AG08395 (cell line): Measurements from ENCODE around the gene PTPRN2.

Experiments used
- DNase-seq: peaks from one replicate; pipeline ENCODE4 v3.0.0; 2012; ENCODE audit warnings: mixed read lengths, low spot score

The PTPRN2 gene

DNA sequence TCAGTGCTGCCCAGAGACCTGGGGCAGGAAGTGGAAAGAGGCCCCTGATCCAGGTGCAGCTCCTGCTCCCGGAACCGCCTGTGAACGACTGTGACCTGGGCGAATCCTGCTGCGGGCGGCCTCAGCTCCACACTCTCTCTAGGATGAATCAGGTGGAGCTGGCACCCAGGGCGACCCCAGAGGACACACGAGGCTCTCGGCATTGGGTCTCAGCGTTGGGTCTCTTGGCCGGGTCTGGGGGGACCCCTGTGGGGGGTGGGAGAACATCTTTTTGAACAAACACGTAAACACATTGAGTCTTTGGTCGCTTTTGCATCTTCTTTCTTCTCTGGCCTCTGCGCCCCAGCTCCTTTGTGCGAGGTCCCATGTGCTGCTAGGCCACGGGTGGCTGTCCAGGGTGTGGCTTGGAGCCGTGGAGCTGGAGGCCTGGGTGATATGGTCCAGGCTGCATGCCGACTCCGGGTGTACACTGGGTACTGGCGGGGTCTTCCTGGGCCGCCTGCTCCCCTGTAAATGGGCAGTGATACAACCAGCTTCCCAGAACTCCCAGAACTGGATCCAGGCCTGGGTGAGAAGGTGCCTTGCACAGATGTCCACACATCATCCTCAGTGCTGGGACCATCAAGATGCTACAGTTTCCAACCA lies 815.0 kb downstream of the PTPRN2 start:
- no peak for DNase-seq

DNA sequence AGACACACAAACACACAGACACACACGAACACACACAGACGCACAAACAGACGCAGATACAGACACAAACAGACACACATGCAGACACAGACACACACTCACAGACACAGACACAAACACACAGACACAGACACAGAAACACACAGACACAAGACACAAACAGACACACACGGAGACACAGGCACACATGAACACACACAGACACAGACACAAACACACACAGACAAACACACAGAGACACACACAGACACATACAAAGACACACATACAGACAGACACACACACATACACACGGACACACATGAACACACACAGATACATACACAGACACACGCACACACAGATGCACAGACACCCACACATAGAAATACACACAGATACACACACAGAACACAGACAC lies 815.9 kb downstream of the PTPRN2 start:
- DNase-seq: no peak

DNA sequence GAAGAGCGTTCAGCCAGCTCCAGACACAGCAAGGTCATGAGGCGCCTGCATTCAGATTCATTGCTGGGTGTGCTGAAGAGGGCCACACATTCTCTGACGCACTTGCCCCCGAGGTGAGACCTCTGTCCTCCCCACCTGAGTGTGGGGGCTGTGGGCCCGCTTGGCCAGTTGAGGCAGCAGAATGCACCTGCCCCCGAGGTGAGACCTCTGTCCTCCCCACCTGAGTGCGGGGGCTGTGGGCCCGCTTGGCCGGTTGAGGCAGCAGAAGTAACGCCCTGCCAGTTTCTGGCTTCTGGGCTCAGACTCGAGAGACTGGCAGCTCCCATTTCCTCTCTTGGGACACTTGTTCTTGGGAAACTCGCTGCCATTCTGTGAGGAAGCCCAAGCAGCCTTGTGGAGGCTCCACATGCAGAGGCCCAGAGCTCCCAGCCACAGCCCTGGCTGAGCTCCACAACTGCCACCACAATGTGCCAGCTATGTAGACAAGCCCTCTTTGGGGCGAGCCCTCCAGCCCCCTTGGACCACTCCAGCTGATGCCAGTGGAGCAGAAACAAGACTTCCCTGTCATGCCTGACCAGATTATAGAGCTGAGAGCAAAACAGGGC lies 816.8 kb downstream of the PTPRN2 start:
- no peak for DNase-seq

DNA sequence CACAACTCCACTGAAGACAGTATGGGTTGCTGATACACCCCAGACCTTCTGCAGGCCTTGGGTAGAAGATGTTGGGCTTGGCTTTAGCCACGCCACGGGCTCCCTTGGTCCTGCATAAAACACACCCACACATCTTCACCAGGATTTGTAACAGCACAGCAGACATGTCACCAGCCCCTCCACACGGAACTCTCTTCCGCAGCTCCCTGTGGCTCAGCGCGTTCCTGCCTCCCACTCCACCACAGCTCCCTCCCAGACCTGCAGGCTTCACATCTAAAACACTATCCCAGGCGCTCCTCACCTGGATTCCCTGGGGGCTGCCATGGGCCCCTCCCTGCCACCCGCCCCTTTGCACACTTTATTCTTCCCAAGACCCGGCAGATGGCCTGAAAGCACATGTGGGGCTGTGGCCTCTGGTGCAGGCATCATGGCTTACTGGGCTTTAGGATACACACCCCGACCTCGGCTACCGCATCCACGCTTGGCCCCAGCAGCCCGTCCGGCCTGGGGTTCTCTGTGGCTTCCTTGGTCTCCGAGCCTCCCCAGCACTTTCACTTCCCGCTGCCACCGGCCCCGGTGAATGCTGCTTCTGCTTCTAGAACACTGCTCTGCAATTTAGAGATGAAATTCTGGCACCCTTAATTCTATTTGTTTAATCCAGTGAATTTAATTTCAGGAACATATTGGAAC lies 818.0 kb downstream of the PTPRN2 start:
- DNase-seq: no peak

DNA sequence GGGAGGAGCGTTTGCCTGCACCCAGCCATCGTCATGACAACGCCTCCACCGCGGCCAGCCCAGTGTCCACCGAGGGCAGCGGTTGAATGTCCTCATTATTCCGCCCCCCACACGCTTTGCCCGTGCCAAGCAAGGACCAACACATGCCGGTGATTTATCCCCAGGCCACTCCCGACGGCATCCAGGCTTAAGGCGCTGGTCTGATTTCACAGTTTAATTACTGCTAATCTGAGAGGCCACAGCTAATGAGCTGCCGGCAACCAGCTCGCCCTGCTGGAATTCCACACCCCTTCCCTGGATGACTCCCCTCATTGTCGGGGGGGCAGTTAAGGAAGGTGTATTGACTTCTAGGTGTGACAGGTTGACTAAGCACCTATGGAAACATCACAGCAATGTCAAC lies 818.5 kb downstream of the PTPRN2 start:
- no peak for DNase-seq

DNA sequence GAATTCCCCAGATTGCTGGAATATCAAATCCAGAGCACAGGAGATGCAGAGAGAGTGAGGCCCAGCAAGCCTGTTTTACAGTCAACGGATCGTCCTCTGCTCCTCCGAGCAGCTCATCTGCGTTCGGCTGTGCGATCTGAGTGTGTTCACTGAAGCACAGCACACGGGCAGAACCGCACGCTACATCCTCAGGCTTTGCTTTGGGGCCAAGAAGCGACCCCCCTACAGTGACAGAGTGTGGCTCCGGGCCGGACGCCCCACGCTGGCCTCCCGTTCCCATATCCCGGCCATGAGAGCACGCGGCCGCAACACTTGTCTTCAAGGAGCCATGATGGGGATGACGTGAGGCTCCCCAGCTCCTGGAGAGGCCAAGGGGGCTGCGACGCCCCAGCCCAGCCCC lies 819.4 kb downstream of the PTPRN2 start:
- no peak for DNase-seq

DNA sequence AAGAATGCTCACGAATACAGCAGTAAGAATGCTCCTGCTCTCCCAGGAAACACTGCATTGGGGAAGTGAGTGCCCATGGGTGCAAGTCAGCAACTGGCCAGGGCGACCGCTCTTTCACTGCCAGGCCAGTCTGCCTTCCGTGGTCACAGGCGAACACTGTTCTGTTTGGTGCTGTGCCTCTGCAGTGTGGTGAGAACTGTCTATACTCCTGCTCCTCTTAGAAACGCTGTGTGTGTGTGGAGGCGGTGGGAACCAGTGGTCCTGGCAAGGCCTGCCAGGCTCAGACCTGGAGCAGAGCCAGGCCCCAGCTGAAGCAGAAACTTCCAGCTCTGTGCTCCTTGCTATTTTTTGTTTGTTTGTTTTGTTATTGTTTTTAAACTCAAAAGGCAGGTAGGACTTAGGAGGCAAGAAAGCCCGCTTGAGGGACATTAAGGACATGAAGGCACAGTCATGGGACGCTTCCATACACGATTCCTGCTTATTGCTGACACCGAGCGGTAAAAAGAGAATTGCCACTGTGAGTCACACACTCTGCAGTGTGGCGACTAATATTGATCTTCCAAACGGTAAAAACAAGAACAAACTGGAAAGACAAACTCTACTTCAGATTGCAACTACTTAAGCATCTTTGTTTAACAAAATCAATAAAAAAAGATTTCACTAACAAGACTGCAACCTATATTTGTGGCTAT lies 820.0 kb downstream of the PTPRN2 start:
- DNase-seq: no peak

DNA sequence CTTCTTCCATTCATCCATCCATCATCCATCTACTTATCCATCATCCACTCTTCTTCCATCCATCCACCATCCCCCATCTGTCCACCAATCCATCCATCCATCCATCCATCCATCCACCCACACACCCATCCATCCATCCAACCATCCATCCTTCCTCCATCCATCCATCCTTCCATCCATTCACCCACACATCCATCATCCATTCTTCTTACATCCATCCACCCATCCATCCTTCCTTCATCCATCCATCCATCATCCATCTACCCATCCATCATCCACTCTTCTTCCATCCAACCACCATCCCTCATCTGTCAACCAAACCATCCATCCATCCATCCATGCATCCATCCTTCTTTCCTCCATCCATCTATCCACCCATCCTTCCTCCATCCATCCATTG lies 821.5 kb downstream of the PTPRN2 start:
- DNase-seq: no peak

DNA sequence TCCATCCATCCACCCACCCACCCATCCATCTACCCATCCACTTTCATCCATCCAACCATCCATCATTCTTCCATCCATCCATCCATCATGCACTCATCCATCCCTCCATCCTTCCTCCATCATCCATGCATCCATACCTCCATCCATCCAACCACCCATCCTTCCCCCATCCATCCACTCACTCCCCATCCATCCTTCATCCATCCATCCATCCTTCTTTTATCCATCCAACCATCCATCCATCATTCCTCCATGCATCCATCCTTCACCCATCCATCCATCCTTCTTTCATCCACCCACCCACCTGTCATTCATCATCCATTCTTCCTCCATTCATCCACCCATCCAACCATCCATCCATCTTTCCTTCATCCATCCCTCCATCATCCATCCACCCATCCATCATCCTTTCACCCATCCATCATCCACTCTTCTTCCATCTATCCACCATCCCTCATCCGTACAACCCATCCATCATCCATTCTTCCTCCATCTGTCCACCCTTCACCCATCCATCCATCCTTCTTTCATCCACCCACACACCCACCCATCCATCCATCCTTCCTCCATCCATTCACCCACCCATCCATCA lies 822.6 kb downstream of the PTPRN2 start:
- DNase-seq: no peak

DNA sequence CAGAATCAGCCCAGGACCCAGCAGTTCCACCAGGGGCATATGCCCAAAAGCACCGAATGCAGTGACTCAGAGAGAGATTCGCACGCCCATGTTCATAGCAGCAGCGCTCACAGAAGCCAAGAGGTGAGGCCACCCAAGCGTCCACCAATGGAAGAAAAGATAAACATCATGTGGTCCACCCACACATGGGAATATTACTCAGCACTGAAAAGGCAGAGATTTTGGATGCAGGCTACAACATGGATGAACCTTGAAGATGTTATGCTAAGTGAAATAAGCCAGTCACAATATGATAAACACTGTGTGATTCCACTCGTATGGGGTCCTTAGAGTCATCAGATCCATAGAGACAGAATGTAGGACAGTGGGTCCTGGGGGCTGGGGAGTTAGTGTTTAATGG lies 823.4 kb downstream of the PTPRN2 start:
- DNase-seq: no peak

DNA sequence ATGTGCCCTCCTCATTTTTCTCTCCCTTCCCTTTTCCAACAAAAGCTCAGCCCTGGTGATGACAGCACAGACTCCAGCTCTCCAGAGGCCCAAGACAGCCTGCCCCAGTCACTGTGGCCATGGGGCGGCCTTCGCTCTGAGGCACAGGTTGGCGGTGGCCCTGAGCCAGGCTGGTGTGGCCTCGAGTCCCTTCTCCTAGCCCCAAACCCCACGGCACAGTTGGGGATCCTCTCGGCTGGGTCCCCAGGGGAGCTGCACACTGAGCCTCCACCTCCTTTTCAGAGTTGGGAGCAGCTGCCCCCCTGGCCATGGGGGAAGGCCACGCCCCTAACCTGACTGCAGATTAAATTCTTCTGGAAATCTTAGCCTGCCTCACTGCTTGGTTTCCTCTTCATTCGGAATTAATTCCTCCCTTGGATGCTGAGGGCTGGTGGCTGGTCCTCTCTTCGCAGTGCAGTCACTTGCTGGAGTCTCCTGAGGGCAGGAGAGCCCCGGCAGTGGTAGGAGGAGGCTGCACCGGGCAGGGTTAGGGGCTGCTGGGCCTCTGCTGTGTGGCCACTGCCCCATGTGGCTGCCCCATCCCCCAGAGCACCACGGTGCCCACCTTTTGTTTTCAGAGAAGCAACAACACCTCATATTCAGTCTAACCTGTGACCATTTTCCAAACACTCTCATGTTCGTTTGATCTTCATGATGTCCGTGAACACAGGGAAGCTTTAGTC lies 824.2 kb downstream of the PTPRN2 start:
- no peak for DNase-seq

DNA sequence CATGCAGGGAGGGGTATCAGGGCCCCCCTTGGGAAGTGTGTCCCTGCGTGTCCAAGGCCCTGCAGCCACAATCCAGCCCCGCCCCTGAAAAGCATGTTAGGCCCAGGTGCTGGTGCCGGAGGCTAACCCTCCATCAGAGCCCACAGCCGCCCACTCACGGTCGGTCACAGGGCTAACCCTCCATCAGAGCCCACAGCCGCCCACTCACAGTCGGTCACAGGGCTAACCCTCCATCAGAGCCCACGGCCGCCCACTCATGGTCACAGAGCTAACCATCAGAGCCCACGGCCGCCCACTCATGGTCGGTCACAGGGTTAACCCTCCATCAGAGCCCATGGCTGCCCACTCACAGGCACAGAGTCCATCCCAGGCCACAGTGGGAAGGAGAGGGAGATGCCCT lies 824.8 kb downstream of the PTPRN2 start:
- no peak for DNase-seq

DNA sequence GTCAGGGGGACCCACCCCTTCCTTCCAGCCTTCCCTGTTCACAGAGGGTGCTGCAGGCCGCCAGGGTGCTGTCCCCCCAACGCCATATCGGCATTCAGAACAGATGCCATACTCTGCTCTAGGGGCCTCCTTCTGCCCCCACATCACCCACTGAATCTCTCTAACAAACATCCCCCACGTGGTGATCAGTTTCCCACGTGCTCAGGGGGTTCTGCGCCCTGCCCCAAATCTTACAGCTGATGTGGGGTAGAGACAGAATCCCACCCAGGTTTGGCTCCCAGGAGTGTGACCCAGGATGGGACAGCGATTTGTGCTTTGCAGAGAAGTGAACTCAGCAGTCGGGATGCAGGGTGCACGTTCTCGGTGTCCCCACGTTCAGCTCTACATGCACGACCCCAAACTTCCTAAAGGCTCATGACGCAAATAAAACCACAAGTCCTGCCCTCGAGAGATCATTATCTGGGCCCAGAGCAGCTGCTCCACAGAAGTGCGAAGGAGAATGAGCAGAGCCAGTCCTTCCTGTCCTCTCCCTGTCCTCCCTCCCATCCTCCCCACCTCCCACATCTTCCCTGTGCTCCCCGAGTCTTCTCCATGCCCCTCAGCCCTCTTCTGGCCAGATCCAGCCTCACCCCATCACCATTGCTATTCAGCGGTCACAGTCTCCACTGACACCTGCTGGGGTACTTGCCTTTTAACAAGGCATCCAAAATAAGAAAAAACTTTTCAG lies 827.5 kb downstream of the PTPRN2 start:
- DNase-seq: no peak

DNA sequence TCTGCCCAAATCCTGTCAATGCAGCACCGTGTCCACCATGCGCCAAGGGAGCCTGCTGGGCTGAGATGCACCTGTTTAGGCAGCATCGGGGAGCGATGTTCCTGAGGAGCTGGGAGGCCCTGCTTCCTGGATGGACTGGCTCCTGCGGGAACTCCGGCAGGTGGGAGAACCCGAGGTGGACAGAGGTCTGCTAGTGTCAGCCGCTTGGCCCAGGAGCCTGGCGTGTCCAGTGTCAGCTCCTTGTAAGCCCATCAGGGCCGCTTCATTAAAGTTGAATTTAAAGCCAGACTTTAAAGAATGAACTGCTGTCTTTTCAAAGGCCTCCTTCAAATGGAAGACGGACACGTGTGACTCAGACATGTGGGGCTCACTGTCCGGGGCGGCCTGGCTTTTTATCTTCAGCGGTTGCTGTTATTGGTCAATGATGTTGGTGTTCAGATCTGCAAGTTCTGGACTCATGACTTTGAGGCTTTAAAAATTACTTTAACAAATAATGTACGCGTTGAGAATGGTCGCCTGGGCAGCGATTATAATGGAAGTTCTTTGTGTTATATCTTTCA lies 828.3 kb downstream of the PTPRN2 start:
- no peak for DNase-seq

DNA sequence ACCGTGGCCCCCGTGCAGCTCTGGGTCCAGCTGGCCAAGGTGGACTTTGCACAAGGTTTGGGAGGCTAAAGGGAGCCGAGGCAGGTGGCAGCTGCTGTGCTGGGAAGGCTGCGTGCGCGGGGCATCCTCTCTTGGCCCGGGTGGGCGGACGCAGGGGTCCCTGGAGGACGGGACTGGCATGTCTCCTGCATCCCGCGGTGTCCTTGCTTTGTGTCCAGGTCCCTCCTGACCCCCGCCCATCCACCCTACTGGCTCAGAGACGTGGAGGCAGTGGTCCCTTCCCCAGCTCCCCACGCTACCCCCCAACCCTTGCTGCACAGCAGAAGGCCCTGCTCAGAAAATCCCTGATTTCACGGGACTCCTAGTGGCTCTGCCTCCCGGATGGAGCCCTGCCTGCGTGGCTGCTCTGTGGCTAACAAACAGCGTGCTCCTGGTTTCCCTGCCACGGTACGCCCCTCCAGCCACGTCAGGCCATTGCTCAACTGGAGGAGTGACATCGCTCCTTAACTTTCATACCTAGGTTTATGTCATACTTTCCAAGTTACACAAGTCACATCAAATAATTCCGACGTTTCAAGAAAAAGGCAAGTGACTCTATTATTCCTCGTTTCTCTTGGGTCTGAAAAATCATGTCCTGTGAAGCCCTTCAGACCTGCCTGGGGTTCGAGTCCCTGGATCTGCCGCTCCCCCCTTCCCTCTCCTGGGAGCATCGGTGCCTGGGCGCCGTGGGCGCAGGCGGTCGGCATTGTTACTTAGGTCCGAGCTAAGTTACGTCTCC lies 829.0 kb downstream of the PTPRN2 start:
- DNase-seq: no peak

DNA sequence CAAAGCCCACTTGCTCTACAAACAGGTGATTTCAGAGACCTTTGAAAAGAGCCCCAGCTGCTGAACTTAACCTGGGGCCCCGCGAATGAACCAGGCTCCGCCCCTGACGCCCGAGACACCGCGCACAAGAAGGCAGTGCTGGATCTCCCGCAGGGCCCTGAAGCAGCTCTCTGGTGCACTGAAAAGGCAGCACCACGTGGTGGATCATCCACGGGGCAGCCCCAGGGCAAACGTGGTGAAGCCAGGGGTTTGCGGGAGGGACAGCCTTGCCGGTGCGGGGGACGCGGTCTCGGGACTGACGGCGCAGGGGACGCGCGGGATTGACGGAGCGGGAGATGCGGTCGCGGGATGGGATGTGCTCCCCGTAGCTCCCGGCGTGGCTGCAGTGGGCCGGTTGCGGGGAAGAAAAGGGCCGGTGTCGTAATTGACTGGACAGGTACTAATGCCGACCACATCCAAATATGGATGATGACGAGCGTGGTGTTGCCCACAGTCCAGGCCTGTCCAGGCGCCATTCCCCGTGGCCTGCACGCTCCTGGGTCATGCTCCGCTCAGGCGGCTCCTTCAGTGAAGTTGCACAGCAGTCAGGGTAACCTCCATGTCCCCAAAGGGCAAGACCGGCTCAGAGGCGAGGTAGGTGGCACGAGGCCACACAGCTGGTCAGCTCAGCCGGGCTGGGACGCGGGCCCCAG lies 829.7 kb downstream of the PTPRN2 start:
- no peak for DNase-seq

DNA sequence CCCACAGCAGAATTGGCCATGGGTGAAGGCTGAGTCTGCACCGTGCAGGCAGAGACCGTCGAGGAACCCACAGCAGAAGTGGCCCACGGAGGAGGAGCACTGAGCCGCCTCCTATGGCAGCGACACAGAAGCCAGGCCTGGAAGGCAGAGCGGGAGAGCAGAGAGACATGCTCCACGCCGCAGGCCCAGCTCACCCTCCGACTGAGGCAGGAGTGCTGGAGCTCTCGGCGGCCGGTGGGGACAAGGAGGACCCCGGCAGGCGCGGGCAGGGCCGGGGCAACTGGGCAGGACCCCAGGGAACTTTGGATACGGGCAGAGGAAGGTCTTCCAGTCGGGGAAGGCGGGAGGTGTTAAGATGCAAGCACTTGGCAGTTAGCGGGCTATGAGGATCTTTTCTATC lies 830.4 kb downstream of the PTPRN2 start:
- DNase-seq: no peak

DNA sequence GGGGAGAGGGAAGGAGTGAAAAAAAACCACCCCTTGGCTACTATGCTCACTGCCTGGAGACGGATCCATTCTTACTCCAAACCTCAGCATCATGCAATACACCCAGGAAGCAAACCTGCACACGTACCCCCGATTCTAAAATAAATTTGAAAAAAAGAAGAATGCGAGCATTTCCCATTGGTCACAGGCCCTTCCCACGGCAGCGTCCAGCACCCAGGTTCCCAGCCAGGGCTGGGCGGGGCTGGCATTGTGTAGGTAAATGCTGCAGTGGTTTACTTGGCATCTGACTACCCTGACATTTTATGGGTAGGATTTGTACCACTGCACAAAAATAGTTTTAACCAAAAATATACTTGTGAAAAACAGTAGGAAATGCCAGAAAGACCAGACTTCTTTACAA lies 831.9 kb downstream of the PTPRN2 start:
- no peak for DNase-seq

DNA sequence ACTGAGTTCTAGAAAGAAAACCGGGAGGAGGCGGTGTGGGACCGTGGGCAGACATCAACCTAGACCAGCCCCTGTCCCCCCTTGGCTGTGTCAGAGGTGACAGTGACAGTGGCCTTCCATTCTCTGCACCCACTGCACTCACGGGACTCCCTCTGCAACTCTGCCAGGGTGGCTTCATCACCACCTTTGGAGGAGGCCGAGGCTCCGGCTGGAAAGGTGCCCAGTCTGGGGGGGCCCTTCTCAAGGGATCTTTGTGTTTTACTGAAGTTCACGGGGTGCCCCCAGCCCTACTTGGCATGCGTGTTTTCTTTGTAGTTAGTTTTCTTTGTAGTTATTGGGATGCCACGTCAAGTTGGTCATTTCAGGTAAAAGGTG lies 833.2 kb downstream of the PTPRN2 start:
- DNase-seq: no peak
